ENCODE results near the gene GNB1L.

Gene GNB1L

DNA sequence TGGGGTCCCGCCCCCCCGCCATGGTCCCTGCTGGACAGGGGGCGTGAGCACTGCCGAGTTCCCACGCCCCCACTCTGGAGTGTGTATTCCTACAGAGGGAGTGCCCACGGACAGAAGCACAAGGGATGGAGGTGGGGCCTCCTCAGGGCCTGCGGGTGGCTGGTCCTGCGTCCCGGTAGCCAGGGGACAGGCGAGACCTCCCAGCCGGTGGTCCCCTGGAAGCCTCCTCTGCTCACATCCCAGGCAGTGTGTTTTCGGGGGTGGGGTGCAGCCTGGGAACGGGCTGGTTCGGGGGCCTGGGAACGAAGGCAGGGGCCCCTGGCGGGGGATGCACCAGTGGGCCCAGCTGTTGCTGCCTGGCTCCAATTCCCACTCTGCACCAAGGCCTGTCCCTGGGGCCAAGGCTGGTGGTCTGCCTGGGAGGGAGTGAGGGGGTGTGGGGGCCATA lies 115.2 kb downstream of the GNB1L start:
- Histone ChIP-seq H3K9ac (ENCODE audit: low read length) (no peak overlapping the region), H3K4me1 (ENCODE audit: low read length) (no peaks in the 10 kb centered on the region), H2AFZ (ENCODE audit: low read depth, low read length) (no peak overlapping the region), H3K27ac (ENCODE audit: low read length) (no peak overlapping the region), H3K4me2 (ENCODE audit: low read length) (no peak overlapping the region), H3K27me3 (ENCODE audit: low read depth, low read length) (no peaks in the 10 kb centered on the region), H3K79me2 (ENCODE audit: low read length) (no peaks in the 10 kb centered on the region), H4K20me1 (ENCODE audit: insufficient read depth, low read length) (no peaks in the 10 kb centered on the region), H3K36me3 (replicated peaks; ENCODE audit: low read depth, low read length) (no peaks in the 10 kb centered on the region), H3K4me3 (ENCODE audit: low read length) (no peak overlapping the region), H3K9me3 (ENCODE audit: insufficient read depth, low read length) (no peaks in the 10 kb centered on the region)
- TF ChIP-seq EZH2phosphoT487 (IDR thresholded peaks at IDR 0.05; ENCODE audit: low read depth), result no peak
- TF ChIP-seq, protein P1, sequence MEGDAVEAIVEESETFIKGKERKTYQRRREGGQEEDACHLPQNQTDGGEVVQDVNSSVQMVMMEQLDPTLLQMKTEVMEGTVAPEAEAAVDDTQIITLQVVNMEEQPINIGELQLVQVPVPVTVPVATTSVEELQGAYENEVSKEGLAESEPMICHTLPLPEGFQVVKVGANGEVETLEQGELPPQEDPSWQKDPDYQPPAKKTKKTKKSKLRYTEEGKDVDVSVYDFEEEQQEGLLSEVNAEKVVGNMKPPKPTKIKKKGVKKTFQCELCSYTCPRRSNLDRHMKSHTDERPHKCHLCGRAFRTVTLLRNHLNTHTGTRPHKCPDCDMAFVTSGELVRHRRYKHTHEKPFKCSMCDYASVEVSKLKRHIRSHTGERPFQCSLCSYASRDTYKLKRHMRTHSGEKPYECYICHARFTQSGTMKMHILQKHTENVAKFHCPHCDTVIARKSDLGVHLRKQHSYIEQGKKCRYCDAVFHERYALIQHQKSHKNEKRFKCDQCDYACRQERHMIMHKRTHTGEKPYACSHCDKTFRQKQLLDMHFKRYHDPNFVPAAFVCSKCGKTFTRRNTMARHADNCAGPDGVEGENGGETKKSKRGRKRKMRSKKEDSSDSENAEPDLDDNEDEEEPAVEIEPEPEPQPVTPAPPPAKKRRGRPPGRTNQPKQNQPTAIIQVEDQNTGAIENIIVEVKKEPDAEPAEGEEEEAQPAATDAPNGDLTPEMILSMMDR (IDR thresholded peaks at IDR 0.05; ENCODE audit: low read depth, low read length), result no peak

DNA sequence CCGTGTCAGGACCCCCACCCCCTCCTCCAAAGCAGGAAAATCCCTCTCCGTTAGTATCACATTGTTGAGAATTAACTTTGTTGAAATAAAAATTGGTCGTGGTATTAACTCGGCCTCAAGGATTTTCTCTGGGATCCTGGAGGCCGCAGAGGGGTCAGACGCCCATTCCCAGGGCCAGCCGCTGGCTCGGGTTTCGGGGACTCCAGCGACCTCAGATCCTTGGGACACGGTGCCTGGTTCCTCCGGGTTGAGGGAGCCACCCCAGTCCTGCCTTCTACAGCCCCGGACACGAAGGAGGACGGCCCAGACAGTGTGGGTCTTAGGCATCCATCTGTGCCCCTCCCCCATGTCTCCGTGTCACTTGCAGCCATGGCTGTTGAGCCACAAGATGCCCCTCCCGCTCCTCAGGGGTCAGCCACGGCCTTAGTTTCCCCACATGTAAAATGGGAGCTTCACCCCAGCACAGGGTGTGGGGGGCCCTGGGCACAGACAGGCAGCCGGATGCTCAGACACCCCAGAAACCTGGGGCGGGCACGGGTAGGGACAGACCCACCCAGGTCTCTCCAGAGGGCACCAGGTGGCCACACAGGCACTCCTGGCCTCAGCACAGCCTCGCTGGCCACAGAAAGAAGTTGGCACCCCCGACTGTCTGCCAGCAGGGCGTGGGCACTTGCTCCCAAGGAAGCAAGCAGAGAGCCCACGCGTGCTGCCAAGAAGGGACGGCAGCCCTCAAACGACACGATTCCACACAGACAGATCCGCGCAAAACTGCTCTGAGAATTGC lies 115.8 kb downstream of the GNB1L start:
- no peak overlapping the region for H3K4me2 ChIP-seq (ENCODE audit: low read length)
- H2AFZ ChIP-seq (ENCODE audit: low read depth, low read length), result no peak overlapping the region

DNA sequence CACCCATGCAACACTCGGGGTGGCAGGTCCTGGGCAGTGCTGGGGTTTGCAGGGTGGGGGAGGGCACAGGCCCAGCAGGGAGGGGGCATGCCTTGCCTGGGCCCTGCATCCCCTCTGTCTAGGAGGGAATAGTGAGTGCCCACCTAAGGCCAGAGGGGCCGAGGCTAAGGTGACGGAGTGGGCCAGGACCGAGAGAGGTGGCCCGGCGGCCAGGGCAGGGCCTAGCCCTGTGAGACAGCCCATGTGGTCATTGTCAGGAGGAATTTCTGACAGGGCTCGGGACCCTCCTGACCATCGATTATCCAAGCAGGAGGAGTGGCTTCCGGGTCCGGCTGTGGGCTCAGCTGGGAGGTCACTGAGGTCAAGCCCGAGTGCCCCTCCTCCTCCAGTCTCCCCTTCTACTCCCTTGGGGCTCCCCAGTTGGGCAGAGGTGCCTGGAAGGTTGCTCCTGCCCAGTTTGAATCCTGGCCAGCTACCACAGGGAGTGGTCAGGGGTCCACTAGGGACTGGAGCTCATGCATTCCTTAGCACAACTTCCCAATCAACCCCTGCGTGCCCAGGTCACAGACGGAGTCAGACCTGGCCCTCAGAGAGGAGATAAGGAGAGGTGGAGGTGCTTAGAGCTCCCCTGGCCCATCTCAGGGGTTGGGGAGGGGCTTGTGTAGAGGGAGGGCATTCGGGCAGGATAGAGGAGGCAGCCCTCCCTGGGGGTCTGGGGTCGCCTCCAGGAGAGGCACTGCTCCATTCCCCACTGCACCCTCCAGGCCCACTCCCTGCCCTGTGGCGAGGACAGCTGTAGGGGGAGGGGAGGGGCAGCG lies 116.6 kb downstream of the GNB1L start:
- H3K4me1 ChIP-seq (ENCODE audit: low read length), result no peaks in the 10 kb centered on the region
- no peak overlapping the region for H2AFZ ChIP-seq (ENCODE audit: low read depth, low read length)
- no peak overlapping the region for H3K4me3 ChIP-seq (ENCODE audit: low read length)
- H3K27me3 ChIP-seq (ENCODE audit: low read depth, low read length), result no peaks in the 10 kb centered on the region
- H3K9ac ChIP-seq (ENCODE audit: low read length), result no peak overlapping the region
- H4K20me1 ChIP-seq (ENCODE audit: insufficient read depth, low read length), result no peaks in the 10 kb centered on the region
- H3K36me3 ChIP-seq (replicated peaks; ENCODE audit: low read depth, low read length), result no peaks in the 10 kb centered on the region
- no peak for TF ChIP-seq EZH2phosphoT487 (IDR thresholded peaks at IDR 0.05; ENCODE audit: low read depth)
- TF ChIP-seq, protein P1 (IDR thresholded peaks at IDR 0.05; ENCODE audit: low read depth, low read length), result no peak
- H3K4me2 ChIP-seq (ENCODE audit: low read length), result no peak overlapping the region
- no peaks in the 10 kb centered on the region for H3K79me2 ChIP-seq (ENCODE audit: low read length)
- H3K27ac ChIP-seq (ENCODE audit: low read length), result no peak overlapping the region
- H3K9me3 ChIP-seq (ENCODE audit: insufficient read depth, low read length), result no peaks in the 10 kb centered on the region

More for the DNA sequence above, 115.8 kb downstream of the GNB1L start:
- Histone ChIP-seq H3K27me3 (ENCODE audit: low read depth, low read length) (no peaks in the 10 kb centered on the region), H3K4me1 (ENCODE audit: low read length) (no peaks in the 10 kb centered on the region), H3K9ac (ENCODE audit: low read length) (no peak overlapping the region), H3K36me3 (replicated peaks; ENCODE audit: low read depth, low read length) (no peaks in the 10 kb centered on the region), H3K79me2 (ENCODE audit: low read length) (no peaks in the 10 kb centered on the region), H4K20me1 (ENCODE audit: insufficient read depth, low read length) (no peaks in the 10 kb centered on the region), H3K9me3 (ENCODE audit: insufficient read depth, low read length) (no peaks in the 10 kb centered on the region), H3K4me3 (ENCODE audit: low read length) (no peak overlapping the region), H3K27ac (ENCODE audit: low read length) (no peak overlapping the region)
- TF ChIP-seq EZH2phosphoT487 (IDR thresholded peaks at IDR 0.05; ENCODE audit: low read depth), result no peak
- TF ChIP-seq, protein P1 (IDR thresholded peaks at IDR 0.05; ENCODE audit: low read depth, low read length), result no peak
